Thymus (tissue), 11 donors: Measurements from ENCODE around the gene TTN. TPM values are rescaled to one million over a fixed set of nuclear protein-coding genes. Genes with fewer than 3 reads are reported as not detected.

Experiments
- DNase-seq, 9 donors: peaks; one replicate each; pipeline ENCODE4 v3.0.0-alpha.2; 2013; ENCODE audit warnings: low spot score in 9 of 9, low read depth in 6 of 9, missing footprints in 1 of 9
- H3K27ac ChIP-seq, 2 donors: one replicate each; pipeline ENCODE4 v1.5.1; 2013; ENCODE audit warnings: control low read depth in 1 of 2, low read depth in 1 of 2, low read length in 1 of 2, mild to moderate bottlenecking in 1 of 2, moderate library complexity in 1 of 2
- H3K27me3 ChIP-seq, 2 donors: one replicate each; pipeline ENCODE4 v1.5.1; 2013; ENCODE audit warnings: low read length in 1 of 2; ENCODE audit not compliant: control insufficient read depth in 2 of 2, insufficient read depth in 1 of 2
- H3K36me3 ChIP-seq, 2 donors: one replicate each; pipeline ENCODE4 v1.5.1; 2013; ENCODE audit warnings: low read length in 1 of 2, mild to moderate bottlenecking in 1 of 2, moderate library complexity in 1 of 2; ENCODE audit not compliant: control insufficient read depth in 2 of 2, insufficient read depth in 2 of 2
- H3K4me1 ChIP-seq, 2 donors: one replicate each; pipeline ENCODE4 v1.5.1; 2013; ENCODE audit warnings: low read length in 2 of 2; ENCODE audit not compliant: control insufficient read depth in 2 of 2, insufficient read depth in 2 of 2
- H3K4me3 ChIP-seq, 2 donors: one replicate each; pipeline ENCODE4 v1.5.1; 2013; ENCODE audit warnings: low read length in 2 of 2, control low read depth in 1 of 2, mild to moderate bottlenecking in 1 of 2
- H3K9me3 ChIP-seq, 2 donors: one replicate each; pipeline ENCODE4 v1.5.1; 2013; ENCODE audit warnings: low read length in 1 of 2, mild to moderate bottlenecking in 1 of 2; ENCODE audit not compliant: control insufficient read depth in 2 of 2, insufficient read depth in 1 of 2
- WGBS: extraction: QIAGEN DNeasy Blood & Tissue Kit; methylation state at CpG from one replicate; pipeline ENCODE4 v1.1.7; 2013; 5-methylcytosine and 5-hydroxymethylcytosine counted together
- polyA plus RNA-seq: library from polyadenylated mRNA; stranded (reverse); fragments of 200-250 nt; gene quantifications from one replicate; pipeline ENCODE4 v1.2.3, GENCODE V29; 2013
- total RNA-seq: library from RNA; stranded (reverse); fragments of 120-200 nt; gene quantifications from one replicate; pipeline ENCODE4 v1.2.4, GENCODE V29; 2013
- donor health status: healthy.

Gene TTN
- total and polyA plus RNA-seq, 2 donors: 1.1 to 5.4 TPM

GRCh38 chr2:178629463-178629862 is 177.8 kb downstream of the TTN start:
- Histone ChIP-seq H3K36me3 (peaks cover 0 to 3% of the 10 kb centered on the region in 2 donors), H3K27ac (no peak overlapping the region), H3K9me3 (no peaks in the 10 kb centered on the region), H3K27me3 (no peaks in the 10 kb centered on the region), H3K4me3 (no peak overlapping the region), H3K4me1 (no peaks in the 10 kb centered on the region)
- WGBS: 95% methylated on average over 11 of the region's 11 CpGs
- DNase-seq: no peak

GRCh38 chr2:178628605-178629004 is 178.6 kb downstream of the TTN start:
- Histone ChIP-seq H3K27me3 (no peaks in the 10 kb centered on the region), H3K36me3 (peaks cover 0 to 3% of the 10 kb centered on the region in 2 donors), H3K4me3 (no peak overlapping the region), H3K4me1 (no peaks in the 10 kb centered on the region), H3K9me3 (no peaks in the 10 kb centered on the region), H3K27ac (no peak overlapping the region)
- WGBS: 96% methylated on average over 4 of the region's 4 CpGs
- no peak for DNase-seq

GRCh38 chr2:178627401-178627800 is 179.8 kb downstream of the TTN start:
- WGBS: 99% methylated on average over 1 of the region's 1 CpG
- peaks cover 0 to 3% of the 10 kb centered on the region in 2 donors for H3K36me3 ChIP-seq
- H3K27ac ChIP-seq: no peak overlapping the region
- H3K4me1 ChIP-seq: no peaks in the 10 kb centered on the region
- DNase-seq: no peak
- H3K4me3 ChIP-seq: no peak overlapping the region
- no peaks in the 10 kb centered on the region for H3K27me3 ChIP-seq
- H3K9me3 ChIP-seq: no peaks in the 10 kb centered on the region

- Histone ChIP-seq H3K4me1 (no peaks in the 10 kb centered on the region), H3K4me3 (no peak overlapping the region), H3K27ac (no peak overlapping the region), H3K9me3 (no peaks in the 10 kb centered on the region), H3K27me3 (no peaks in the 10 kb centered on the region), H3K36me3 (peaks cover 3 to 16% of the 10 kb centered on the region in 2 donors)
- WGBS: 97% methylated on average over 1 of the region's 1 CpG
- no peak for DNase-seq
Observed at GRCh38 chr2:178615969-178616368, 191.3 kb downstream of the TTN start.

- peaks cover 8 to 29% of the 10 kb centered on the region in 2 donors for H3K36me3 ChIP-seq
- no peaks in the 10 kb centered on the region for H3K27me3 ChIP-seq
- no peaks in the 10 kb centered on the region for H3K4me1 ChIP-seq
- DNase-seq: no peak
- no peak overlapping the region for H3K27ac ChIP-seq
- H3K4me3 ChIP-seq: no peak overlapping the region
- H3K9me3 ChIP-seq: no peaks in the 10 kb centered on the region
Observed at GRCh38 chr2:178602901-178603300, 204.3 kb downstream of the TTN start.

- no peaks in the 10 kb centered on the region for H3K27me3 ChIP-seq
- no peak for DNase-seq
- H3K9me3 ChIP-seq: no peaks in the 10 kb centered on the region
- H3K4me3 ChIP-seq: no peak overlapping the region
- H3K27ac ChIP-seq: no peak overlapping the region
- H3K36me3 ChIP-seq: peaks cover 3 to 9% of the 10 kb centered on the region in 2 donors
- H3K4me1 ChIP-seq: no peaks in the 10 kb centered on the region
- 98% methylated on average over 6 of the region's 6 CpGs for WGBS
Observed at GRCh38 chr2:178592655-178593054, 214.6 kb downstream of the TTN start.

- no peaks in the 10 kb centered on the region for H3K27me3 ChIP-seq
- 96% methylated on average over 2 of the region's 2 CpGs for WGBS
- no peaks in the 10 kb centered on the region for H3K4me1 ChIP-seq
- H3K36me3 ChIP-seq: peaks cover 0 to 9% of the 10 kb centered on the region in 2 donors
- H3K4me3 ChIP-seq: no peak overlapping the region
- no peak for DNase-seq
- no peak overlapping the region for H3K27ac ChIP-seq
- H3K9me3 ChIP-seq: no peaks in the 10 kb centered on the region
Observed at GRCh38 chr2:178589335-178589734, 217.9 kb downstream of the TTN start.

- Histone ChIP-seq H3K4me1 (no peaks in the 10 kb centered on the region), H3K4me3 (no peak overlapping the region), H3K36me3 (peaks cover 0 to 4% of the 10 kb centered on the region in 2 donors), H3K27ac (no peak overlapping the region), H3K9me3 (no peaks in the 10 kb centered on the region), H3K27me3 (no peaks in the 10 kb centered on the region)
- DNase-seq: no peak
- 97% methylated on average over 10 of the region's 10 CpGs for WGBS
Observed at GRCh38 chr2:178584666-178585065, 222.6 kb downstream of the TTN start.

- Histone ChIP-seq H3K36me3 (peaks cover 26 to 35% of the 10 kb centered on the region in 2 donors), H3K27ac (no peak overlapping the region), H3K27me3 (no peaks in the 10 kb centered on the region), H3K9me3 (peaks cover 0 to 7% of the 10 kb centered on the region in 2 donors), H3K4me1 (no peaks in the 10 kb centered on the region), H3K4me3 (no peak overlapping the region)
- WGBS: over 99% methylated on average over 3 of the region's 3 CpGs
- DNase-seq: no peak
Observed at GRCh38 chr2:178579006-178579405, 228.2 kb downstream of the TTN start.

GRCh38 chr2:178574789-178575188 is 232.4 kb downstream of the TTN start:
- no peak overlapping the region for H3K4me3 ChIP-seq
- no peaks in the 10 kb centered on the region for H3K27me3 ChIP-seq
- H3K4me1 ChIP-seq: no peaks in the 10 kb centered on the region
- H3K9me3 ChIP-seq: peaks cover 0 to 9% of the 10 kb centered on the region in 2 donors
- peaks cover 26 to 42% of the 10 kb centered on the region in 2 donors for H3K36me3 ChIP-seq
- no peak overlapping the region for H3K27ac ChIP-seq
- WGBS: 99% methylated on average over 7 of the region's 7 CpGs
- no peak for DNase-seq
